ENCODE data around the gene MRPS23. TPM values are rescaled to one million over a fixed set of nuclear protein-coding genes. Genes with fewer than 3 reads are reported as not detected.

The MRPS23 gene
- total and polyA plus RNA-seq, 2 of the 13 experiments (the other 11 are each of a cell fraction or from before 2014, with no cell fraction given), result 63.2 to 181 TPM

DNA sequence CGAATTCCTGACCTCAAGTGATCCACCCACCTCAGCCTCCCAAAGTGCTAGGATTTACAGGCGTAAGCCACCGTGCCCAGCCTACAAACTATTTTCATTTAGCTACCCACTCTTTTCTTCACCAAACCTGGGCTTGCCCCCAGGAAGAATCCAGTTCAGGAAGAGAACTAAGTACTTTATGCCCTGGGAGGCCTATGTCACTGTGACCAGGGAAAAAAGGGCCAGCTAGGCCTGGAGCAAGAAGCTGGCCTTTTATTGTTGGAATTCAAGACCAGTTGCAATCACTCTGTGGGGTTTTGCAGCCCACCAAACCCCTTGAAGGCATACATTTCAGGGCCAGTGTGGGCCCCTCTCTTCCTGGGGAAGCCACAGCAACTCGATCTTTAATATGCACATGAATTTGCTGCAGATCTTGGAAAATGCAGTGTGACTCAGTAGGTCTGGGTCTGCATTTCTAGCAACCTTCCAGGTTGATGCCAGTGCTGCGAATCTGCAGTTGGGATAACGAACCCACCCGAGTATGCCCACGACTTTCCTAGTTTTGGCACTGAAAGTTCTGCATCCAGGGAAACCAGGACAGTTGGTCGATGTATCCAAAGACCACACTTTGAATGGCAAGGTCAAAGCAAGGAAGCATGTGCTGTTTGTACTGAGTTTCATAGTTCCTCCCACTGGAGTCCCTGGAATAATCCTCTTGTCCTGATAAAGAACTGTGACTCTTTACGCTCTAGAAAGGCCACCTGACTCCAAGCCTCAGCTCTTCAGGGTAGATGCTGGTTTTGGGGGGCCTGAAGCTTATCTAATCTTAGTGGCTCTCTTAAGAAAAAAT is 7.2 kb upstream of the MRPS23 start (continued):
- TF ChIP-seq, protein P1, sequence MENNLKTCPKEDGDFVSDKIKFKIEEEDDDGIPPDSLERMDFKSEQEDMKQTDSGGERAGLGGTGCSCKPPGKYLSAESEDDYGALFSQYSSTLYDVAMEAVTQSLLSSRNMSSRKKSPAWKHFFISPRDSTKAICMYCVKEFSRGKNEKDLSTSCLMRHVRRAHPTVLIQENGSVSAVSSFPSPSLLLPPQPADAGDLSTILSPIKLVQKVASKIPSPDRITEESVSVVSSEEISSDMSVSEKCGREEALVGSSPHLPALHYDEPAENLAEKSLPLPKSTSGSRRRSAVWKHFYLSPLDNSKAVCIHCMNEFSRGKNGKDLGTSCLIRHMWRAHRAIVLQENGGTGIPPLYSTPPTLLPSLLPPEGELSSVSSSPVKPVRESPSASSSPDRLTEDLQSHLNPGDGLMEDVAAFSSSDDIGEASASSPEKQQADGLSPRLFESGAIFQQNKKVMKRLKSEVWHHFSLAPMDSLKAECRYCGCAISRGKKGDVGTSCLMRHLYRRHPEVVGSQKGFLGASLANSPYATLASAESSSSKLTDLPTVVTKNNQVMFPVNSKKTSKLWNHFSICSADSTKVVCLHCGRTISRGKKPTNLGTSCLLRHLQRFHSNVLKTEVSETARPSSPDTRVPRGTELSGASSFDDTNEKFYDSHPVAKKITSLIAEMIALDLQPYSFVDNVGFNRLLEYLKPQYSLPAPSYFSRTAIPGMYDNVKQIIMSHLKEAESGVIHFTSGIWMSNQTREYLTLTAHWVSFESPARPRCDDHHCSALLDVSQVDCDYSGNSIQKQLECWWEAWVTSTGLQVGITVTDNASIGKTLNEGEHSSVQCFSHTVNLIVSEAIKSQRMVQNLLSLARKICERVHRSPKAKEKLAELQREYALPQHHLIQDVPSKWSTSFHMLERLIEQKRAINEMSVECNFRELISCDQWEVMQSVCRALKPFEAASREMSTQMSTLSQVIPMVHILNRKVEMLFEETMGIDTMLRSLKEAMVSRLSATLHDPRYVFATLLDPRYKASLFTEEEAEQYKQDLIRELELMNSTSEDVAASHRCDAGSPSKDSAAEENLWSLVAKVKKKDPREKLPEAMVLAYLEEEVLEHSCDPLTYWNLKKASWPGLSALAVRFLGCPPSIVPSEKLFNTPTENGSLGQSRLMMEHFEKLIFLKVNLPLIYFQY (CRISPR knock-in tag; IDR thresholded peaks at IDR 0.05; ENCODE audit: borderline replicate concordance), result 0 out of 2 replicates have a peak, but pooled peaks have one; percentile 2
- TF ChIP-seq MTA1 (CRISPR knock-in tag; IDR thresholded peaks at IDR 0.05; ENCODE audit: borderline replicate concordance) (no peak), KAT8 (CRISPR knock-in tag; IDR thresholded peaks at IDR 0.05) (0 out of 2 replicates have a peak, but pooled peaks have one; percentile 9)
- TF ChIP-seq, protein P2, sequence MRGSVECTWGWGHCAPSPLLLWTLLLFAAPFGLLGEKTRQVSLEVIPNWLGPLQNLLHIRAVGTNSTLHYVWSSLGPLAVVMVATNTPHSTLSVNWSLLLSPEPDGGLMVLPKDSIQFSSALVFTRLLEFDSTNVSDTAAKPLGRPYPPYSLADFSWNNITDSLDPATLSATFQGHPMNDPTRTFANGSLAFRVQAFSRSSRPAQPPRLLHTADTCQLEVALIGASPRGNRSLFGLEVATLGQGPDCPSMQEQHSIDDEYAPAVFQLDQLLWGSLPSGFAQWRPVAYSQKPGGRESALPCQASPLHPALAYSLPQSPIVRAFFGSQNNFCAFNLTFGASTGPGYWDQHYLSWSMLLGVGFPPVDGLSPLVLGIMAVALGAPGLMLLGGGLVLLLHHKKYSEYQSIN (CRISPR knock-in tag; IDR thresholded peaks at IDR 0.05; ENCODE audit: borderline replicate concordance), result no peak
- TF ChIP-seq, protein P3, sequence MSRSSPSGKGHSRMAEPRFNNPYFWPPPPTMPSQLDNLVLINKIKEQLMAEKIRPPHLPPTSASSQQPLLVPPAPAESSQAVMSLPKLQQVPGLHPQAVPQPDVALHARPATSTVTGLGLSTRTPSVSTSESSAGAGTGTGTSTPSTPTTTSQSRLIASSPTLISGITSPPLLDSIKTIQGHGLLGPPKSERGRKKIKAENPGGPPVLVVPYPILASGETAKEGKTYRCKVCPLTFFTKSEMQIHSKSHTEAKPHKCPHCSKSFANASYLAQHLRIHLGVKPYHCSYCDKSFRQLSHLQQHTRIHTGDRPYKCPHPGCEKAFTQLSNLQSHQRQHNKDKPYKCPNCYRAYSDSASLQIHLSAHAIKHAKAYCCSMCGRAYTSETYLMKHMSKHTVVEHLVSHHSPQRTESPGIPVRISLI (CRISPR knock-in tag; IDR thresholded peaks at IDR 0.05; ENCODE audit: borderline replicate concordance), result no peak

Measured in HepG2 (cell line).